Activated CD4-positive, alpha-beta memory T cell treated with anti-CD3 and anti-CD28 coated beads for 36 hours (primary cell): ENCODE measurements around the gene C5orf24. TPM values are rescaled to one million over a fixed set of nuclear protein-coding genes. Genes with fewer than 3 reads are reported as not detected.

Experiments
- total RNA-seq, 2 experiments: library from RNA; stranded (reverse); gene quantifications; one replicate each; pipeline ENCODE4 v1.2.3, GENCODE V29; 2021

C5orf24 gene
- total RNA-seq, 2 experiments from 2014 or later: 21.9 to 25.2 TPM

Other genes with a start within 250 kb of the C5orf24 start
- gene SAR1B, start 213.1 kb upstream of the C5orf24 start, total RNA-seq: 10 to 100 TPM; 56.8 to 61.1 TPM
- gene SEC24A, start 197.2 kb upstream of the C5orf24 start, total RNA-seq: 10 to 100 TPM; 30.8 to 31.4 TPM
- 10 to 100 TPM; 40.3 to 41.2 TPM for gene CAMLG, start 107.4 kb upstream of the C5orf24 start, total RNA-seq
- gene DDX46, start 87.2 kb upstream of the C5orf24 start, total RNA-seq: 10 to 100 TPM; 67.4 to 68.0 TPM
- 10 to 100 TPM; 29.6 to 30.9 TPM for gene TXNDC15, start 28.4 kb downstream of the C5orf24 start, total RNA-seq
- 10 to 100 TPM in 1 of 2 experiments, 1 to 10 TPM in 1; 9.8 to 13.2 TPM for gene PCBD2, start 59.2 kb downstream of the C5orf24 start, total RNA-seq
- gene CATSPER3, start 121.9 kb downstream of the C5orf24 start, total RNA-seq: under 1 TPM; 0.45 to 0.53 TPM
- gene PITX1, start 188.3 kb downstream of the C5orf24 start, total RNA-seq: under 1 TPM; 0.14 to 0.22 TPM